K562 (cell line): ENCODE data around the gene USP10. TPM values are rescaled to one million over a fixed set of nuclear protein-coding genes. Genes with fewer than 3 reads are reported as not detected.

Experiments used
- DNMT1 ChIP-seq: fragments of 450-650 bp; IDR thresholded peaks from 2 replicates; pipeline ENCODE4 v1.6.1; 2016; ENCODE audit warnings: antibody characterized with exemption, mild to moderate bottlenecking
- MEIS2 ChIP-seq: fragments of 450-650 bp; IDR thresholded peaks from 2 replicates; pipeline ENCODE4 v1.6.1; 2014; ENCODE audit warnings: mild to moderate bottlenecking; ENCODE audit not compliant: partially characterized antibody
- PBX2 ChIP-seq, 2 experiments: IDR thresholded peaks in 1 of 2; conservative IDR thresholded peaks in 1 of 2; 2 replicates each; pipeline ENCODE4 v1.6.1; 2016; ENCODE audit warnings: low read depth in 2 of 2, mild to moderate bottlenecking in 1 of 2, missing compliant biosample characterization in 1 of 2, missing genetic modification characterization in 1 of 2, moderate library complexity in 1 of 2
- POLR2A ChIP-seq: fragments of 450-650 bp; conservative IDR thresholded peaks from 2 replicates; pipeline ENCODE4 v1.6.1; 2016
- RAD21 ChIP-seq, 2 experiments: fragments of 250-450 bp in 1 of 2; fragments of 450-650 bp in 1 of 2; sonication (Bioruptor Pico) in 1 of 2; formaldehyde crosslinking in 1 of 2; IDR thresholded peaks in 1 of 2; conservative IDR thresholded peaks in 1 of 2; 2 replicates each; pipeline versions ENCODE4 v1.4.0 to v1.8.0; 2020 to 2022; ENCODE audit warnings: mild to moderate bottlenecking in 2 of 2, moderate library complexity in 1 of 2
- SMARCA5 ChIP-seq: fragments of 450-650 bp; IDR thresholded peaks from 2 replicates; pipeline ENCODE4 v1.6.1; 2016
- TAF1 ChIP-seq: IDR thresholded peaks from 2 replicates; pipeline ENCODE4 v1.6.1; 2011; ENCODE audit warnings: mild to moderate bottlenecking, low read length, moderate library complexity; ENCODE audit not compliant: insufficient read depth, control insufficient read depth, severe bottlenecking; ENCODE audit errors: extremely low read depth
- ZNF764 ChIP-seq: fragments of 250-450 bp; sonication (Bioruptor Pico); IDR thresholded peaks from 2 replicates; pipeline ENCODE4 v1.4.0; 2020; ENCODE audit warnings: low read depth, mild to moderate bottlenecking, moderate library complexity
- polyA plus RNA-seq, 8 experiments: library from polyadenylated mRNA; depleted of rRNA in 4 of 8; stranded (reverse) in 5 of 8; unstranded in 3 of 8; fragments of >200 nt; fragmentation: Nextera tagmentation in 2 of 8; fragmentation: Illumina TruSeq in 1 of 8; extraction: Ambion mirVana in 2 of 8; extraction: Trizol in 1 of 8; gene quantifications; 2 replicates each; pipeline versions ENCODE4 v1.2.1 to v1.2.3, GENCODE V29; 2011 to 2014; ENCODE audit warnings: inconsistent platforms in 1 of 8, missing spikeins in 1 of 8
- total RNA-seq, 7 experiments: library from RNA; depleted of rRNA in 6 of 7; stranded (reverse); fragments of >200 nt in 6 of 7; fragmentation: Illumina TruSeq in 2 of 7; extraction: Trizol in 2 of 7; gene quantifications; 2 replicates each; pipeline versions ENCODE4 v1.2.1 to v1.2.3, GENCODE V29; 2011 to 2021; ENCODE audit warnings: low replicate concordance in 1 of 7

USP10 gene
- total and polyA plus RNA-seq, 9 of the 15 experiments (the other 6 are each of a cell fraction or from before 2014, with no cell fraction given) = 61.7 to 197 (median 116) TPM

- TF ChIP-seq PBX2 (CRISPR knock-in tag; IDR thresholded peaks at IDR 0.05; ENCODE audit: low read depth) (no peak), PBX2 (tag; conservative IDR thresholded peaks at IDR 0.05; ENCODE audit: low read depth) (peak; percentile 52; the same call in 1 of the 2 replicates), POLR2A (0 out of 2 replicates have a peak, but pooled peaks have one; percentile 12), TAF1 (no peak), ZNF764 (no peak), MEIS2 (peak; percentile 53), SMARCA5 (0 out of 2 replicates have a peak, but pooled peaks have one; percentile 0), DNMT1 (no peak), RAD21 (CRISPR knock-in tag; conservative IDR thresholded peaks at IDR 0.05 in 1 of 2, IDR thresholded peaks at IDR 0.05 in 1 of 2) (no peak)
These were observed 27.1 kb downstream of the USP10 start (continued) for GRCh38 chr16:84726669-84727467.
